GM12878 (cell line): Measurements from ENCODE around the gene DGLUCY. TPM values are rescaled to one million over a fixed set of nuclear protein-coding genes. Genes with fewer than 3 reads are reported as not detected.

ENCODE experiments used
- ATAC-seq: fragments of 200-7000 bp; cut with Tn5 transposase; 3 replicates; pipeline ENCODE4 v1.9.1; 2020; ENCODE audit warnings: mild to moderate bottlenecking, moderate library complexity
- BruUV-seq: library from RNA; stranded (reverse); fragments of 400-500 nt; replicated peaks from 2 replicates; lab custom pipeline; 2021; lab: Mats Ljungman, UMichigan
- CTCF ChIA-PET: fragments of 300-600 bp; sonication (Branson Sonifier 250); formaldehyde crosslinking; extraction: SDS; loops from one replicate; lab custom pipeline; 2021; ENCODE audit warnings: inconsistent platforms; lab: Yijun Ruan, JAX
- POLR2A ChIA-PET: fragments of 350-600 bp; formaldehyde crosslinking; extraction: SDS; loops from one replicate; lab custom pipeline; 2021; ENCODE audit warnings: inconsistent platforms; lab: Charles Lee
- RAD21 ChIA-PET: fragments of 300-600 bp; sonication (Branson Sonifier 250); formaldehyde crosslinking; loops from one replicate; lab custom pipeline; 2023; ENCODE audit warnings: antibody characterized with exemption; ENCODE audit not compliant: unreplicated experiment; lab: Charles Lee
- SMC1A ChIA-PET: fragments of 300-600 bp; sonication (Branson Sonifier 250); formaldehyde crosslinking; loops from one replicate; lab custom pipeline; 2023; ENCODE audit not compliant: unreplicated experiment, uncharacterized antibody; lab: Charles Lee
- DNase-seq: peaks from one replicate; pipeline ENCODE4 v3.0.0-alpha.2; 2011; ENCODE audit warnings: low read depth, low spot score
- FAIRE-seq: peaks from 3 replicates; lab custom pipeline; 2011; peaks lifted over from hg19 to GRCh38; lab: Jason Lieb, UNC
- H2AFZ ChIP-seq: 2 replicates; pipeline ENCODE4 v1.6.0; 2011; ENCODE audit warnings: low read depth, low read length, control low read depth; ENCODE audit not compliant: control insufficient read depth
- H3K27ac ChIP-seq: 2 replicates; pipeline ENCODE4 v1.5.1; 2011; ENCODE audit warnings: control low read depth; ENCODE audit not compliant: control insufficient read depth, insufficient read depth
- H3K27me3 ChIP-seq, 2 experiments: replicated peaks in 1 of 2; 2 replicates each; pipeline versions ENCODE4 v1.6.0 to v1.6.1; 2011; ENCODE audit warnings: low read length in 1 of 2; ENCODE audit not compliant: control insufficient read depth in 2 of 2, insufficient read depth in 2 of 2
- H3K36me3 ChIP-seq, 2 experiments: 2 replicates each; pipeline ENCODE4 v1.5.1; 2011; ENCODE audit warnings: low read length in 1 of 2; ENCODE audit not compliant: control insufficient read depth in 2 of 2, insufficient read depth in 2 of 2
- H3K4me1 ChIP-seq: 2 replicates; pipeline ENCODE4 v1.6.1; 2011; ENCODE audit warnings: mild to moderate bottlenecking, low read length, moderate library complexity, mixed read lengths; ENCODE audit not compliant: control insufficient read depth, insufficient read depth
- H3K4me2 ChIP-seq: 2 replicates; pipeline ENCODE4 v1.6.0; 2011; ENCODE audit warnings: control low read depth; ENCODE audit not compliant: control insufficient read depth, insufficient read depth
- H3K4me3 ChIP-seq: fragments of 200-600 bp; sonication (generic); 2 replicates; pipeline ENCODE4 v1.5.1; 2016
- H3K79me2 ChIP-seq: 2 replicates; pipeline ENCODE4 v1.6.0; 2011; ENCODE audit warnings: low read length; ENCODE audit not compliant: control insufficient read depth, insufficient read depth
- H3K9ac ChIP-seq: 2 replicates; pipeline ENCODE4 v1.8.0; 2011; ENCODE audit warnings: low read length, control low read depth, mixed read lengths; ENCODE audit not compliant: control insufficient read depth, insufficient read depth
- H3K9me3 ChIP-seq: replicated peaks from 3 replicates; pipeline ENCODE4 v1.5.1; 2011; ENCODE audit warnings: mild to moderate bottlenecking, low read length; ENCODE audit not compliant: control insufficient read depth, insufficient read depth
- H4K20me1 ChIP-seq: 2 replicates; pipeline ENCODE4 v1.6.0; 2011; ENCODE audit not compliant: control insufficient read depth, insufficient read depth
- ATF3 ChIP-seq: IDR thresholded peaks from 2 replicates; pipeline ENCODE4 v1.6.1; 2011; ENCODE audit warnings: low read depth, mild to moderate bottlenecking, low read length, moderate library complexity, borderline replicate concordance; ENCODE audit errors: extremely low read depth
- ATF7 ChIP-seq: fragments of 450-650 bp; IDR thresholded peaks from 2 replicates; pipeline ENCODE4 v1.6.1; 2016; ENCODE audit warnings: low read depth, mild to moderate bottlenecking
- CHD2 ChIP-seq: IDR thresholded peaks from 2 replicates; pipeline ENCODE4 v1.6.1; 2011; ENCODE audit warnings: low read depth, low read length, improper control_type of control experiment, borderline replicate concordance
- CREB1 ChIP-seq: IDR thresholded peaks from 2 replicates; pipeline ENCODE4 v1.6.1; 2012; ENCODE audit warnings: low read depth, mild to moderate bottlenecking, inconsistent platforms
- JUNB ChIP-seq: IDR thresholded peaks from 2 replicates; pipeline ENCODE4 v1.6.1; 2016; ENCODE audit warnings: antibody characterized with exemption, mild to moderate bottlenecking
- KLF5 ChIP-seq: fragments of 450-650 bp; IDR thresholded peaks from 2 replicates; pipeline ENCODE4 v1.6.1; 2014; ENCODE audit warnings: mild to moderate bottlenecking; ENCODE audit not compliant: partially characterized antibody
- MAX ChIP-seq: IDR thresholded peaks from 2 replicates; pipeline ENCODE4 v1.6.1; 2012; ENCODE audit warnings: low read depth, low read length, improper control_type of control experiment
- MLLT1 ChIP-seq: fragments of 450-650 bp; IDR thresholded peaks from 2 replicates; pipeline ENCODE4 v1.6.1; 2016; ENCODE audit warnings: mild to moderate bottlenecking
- NFXL1 ChIP-seq: fragments of 450-650 bp; IDR thresholded peaks from 2 replicates; pipeline ENCODE4 v1.6.1; 2017; ENCODE audit warnings: antibody characterized with exemption, mild to moderate bottlenecking, borderline replicate concordance
- NRF1 ChIP-seq: conservative IDR thresholded peaks from 2 replicates; pipeline ENCODE4 v1.6.1; 2011; ENCODE audit warnings: mild to moderate bottlenecking, low read depth, low read length, improper control_type of control experiment
- PKNOX1 ChIP-seq: fragments of 450-650 bp; IDR thresholded peaks from 2 replicates; pipeline ENCODE4 v1.6.1; 2016; ENCODE audit warnings: mild to moderate bottlenecking
- POLR2AphosphoS2 ChIP-seq: IDR thresholded peaks from 2 replicates; pipeline ENCODE4 v1.6.1; 2011; ENCODE audit warnings: low read depth, mild to moderate bottlenecking, low read length, improper control_type of control experiment, moderate library complexity
- RELA ChIP-seq: fragments of 450-650 bp; IDR thresholded peaks from 2 replicates; pipeline ENCODE4 v1.8.0; 2014; ENCODE audit warnings: borderline replicate concordance; ENCODE audit not compliant: partially characterized antibody
- RUNX3 ChIP-seq: IDR thresholded peaks from 2 replicates; pipeline ENCODE4 v1.6.1; 2012; ENCODE audit warnings: low read length, inconsistent platforms
- STAT1 ChIP-seq: fragments of 450-650 bp; conservative IDR thresholded peaks from 2 replicates; pipeline ENCODE4 v1.6.1; 2014; ENCODE audit warnings: antibody characterized with exemption, mild to moderate bottlenecking
- STAT3 ChIP-seq: IDR thresholded peaks from 2 replicates; pipeline ENCODE4 v1.6.1; 2011; ENCODE audit warnings: low read depth, low read length, improper control_type of control experiment
- WGBS: methylation state at CpG from one replicate; pipeline ENCODE4 v1.1.6; 2016; ENCODE audit warnings: low lambda C conversion rate; ENCODE audit not compliant: insufficient replicate concordance, insufficient coverage; ENCODE audit errors: missing lambda C conversion rate; 5-methylcytosine and 5-hydroxymethylcytosine counted together
- in situ Hi-C: fragments of 300-500 bp; cut with MboI; formaldehyde crosslinking; loops from 9 replicates; pipeline ENCODE4 v1.14.3; 2018; ENCODE audit warnings: mixed read lengths
- intact Hi-C: fragments of 100-400 bp; cut with micrococcal nuclease; formaldehyde crosslinking; loops from one replicate; pipeline ENCODE4 v1.14.2; 2022; ENCODE audit not compliant: unreplicated experiment
- polyA plus RNA-seq, 11 experiments: library from polyadenylated mRNA; depleted of rRNA in 4 of 11; unstranded in 6 of 11; stranded (reverse) in 5 of 11; fragments of >200 nt; fragmentation: Nextera tagmentation in 4 of 11; fragmentation: Illumina TruSeq in 1 of 11; extraction: Ambion mirVana in 4 of 11; extraction: Trizol in 1 of 11; gene quantifications; 1 replicate in 1 of 11; 2 replicates in 10 of 11; pipeline versions ENCODE4 v1.2.1 to v1.2.3, GENCODE V29; 2011 to 2016; ENCODE audit warnings: inconsistent platforms in 2 of 11, missing spikeins in 2 of 11, low read depth in 1 of 11
- total RNA-seq, 4 experiments: library from RNA; depleted of rRNA in 3 of 4; stranded (reverse); fragments of >200 nt in 3 of 4; fragmentation: Illumina TruSeq in 1 of 4; extraction: Trizol in 1 of 4; gene quantifications; 2 replicates each; pipeline versions ENCODE4 v1.2.1 to v1.2.3, GENCODE V29; 2013 to 2021

Gene DGLUCY
- total and polyA plus RNA-seq, 10 of the 15 experiments (the other 5 are each of a cell fraction or from before 2014, with no cell fraction given), result 15.0 to 70.3 (median 55.1) TPM

GRCh38 chr14:91233936-91234790 lies 120.3 kb downstream of the DGLUCY start (continued):
- TF ChIP-seq RUNX3 (no peak), ATF7 (no peak), STAT3 (no peak), STAT1 (no peak), RELA (no peak), NRF1 (no peak), MAX (no peak), CREB1 (no peak)

GRCh38 chr14:91234791-91235114 lies 120.9 kb downstream of the DGLUCY start:
- no peak overlapping the region for H2AFZ ChIP-seq
- no TSS peak for BruUV-seq
- peaks cover 0 to 8% of the 10 kb centered on the region in 2 experiments; a peak in 2 of 4 replicates for H3K36me3 ChIP-seq
- no peak overlapping the region for H3K4me2 ChIP-seq
- no peak overlapping the region for H3K9ac ChIP-seq
- FAIRE-seq, result no peak
- WGBS, result 98% methylated on average over 16 of the region's 16 CpGs
- intact Hi-C loops (no loop called here), in situ Hi-C loops (no loop called here)
- no peak for DNase-seq
- H3K4me3 ChIP-seq, result no peak overlapping the region
- H3K27ac ChIP-seq, result no peak overlapping the region
- H3K79me2 ChIP-seq, result peaks cover 2% of the 10 kb centered on the region
- peaks cover 30% of the 10 kb centered on the region for H3K4me1 ChIP-seq
- CTCF ChIA-PET, result no interaction called here
- SMC1A ChIA-PET, result interaction anchor here (0.9 to 1.7 kb wide), 3 partner anchors 9 to 51 kb away, joined by 3 to 5 read pairs (median 4); partner anchors contain the start of gene GPR68
- H3K9me3 ChIP-seq, result peaks cover 10% of the 10 kb centered on the region
- H4K20me1 ChIP-seq, result no peaks in the 10 kb centered on the region
- no peak for ATAC-seq
- H3K27me3 ChIP-seq, result no peaks in the 10 kb centered on the region
- RAD21 ChIA-PET, result no interaction called here
- POLR2A ChIA-PET, result interaction anchor here (1.3 kb wide), 1 partner anchor 9 kb away, joined by 4 read pairs; no protein-coding TSS in a partner anchor
- no peak for TF ChIP-seq NFXL1
- TF ChIP-seq JUNB, result no peak
- no peak for TF ChIP-seq ATF3
- no peak for TF ChIP-seq MLLT1
- no peak for TF ChIP-seq KLF5
- no peak for TF ChIP-seq PKNOX1
- no peak for TF ChIP-seq POLR2AphosphoS2
- TF ChIP-seq CHD2, result no peak
